ENCODE measurements around the gene PDLIM1. TPM values are rescaled to one million over a fixed set of nuclear protein-coding genes. Genes with fewer than 3 reads are reported as not detected.

The PDLIM1 gene
- total and polyA plus RNA-seq, 2 of the 8 experiments (the other 6 are each of a cell fraction or from before 2014, with no cell fraction given) = 169 to 245 TPM

DNA sequence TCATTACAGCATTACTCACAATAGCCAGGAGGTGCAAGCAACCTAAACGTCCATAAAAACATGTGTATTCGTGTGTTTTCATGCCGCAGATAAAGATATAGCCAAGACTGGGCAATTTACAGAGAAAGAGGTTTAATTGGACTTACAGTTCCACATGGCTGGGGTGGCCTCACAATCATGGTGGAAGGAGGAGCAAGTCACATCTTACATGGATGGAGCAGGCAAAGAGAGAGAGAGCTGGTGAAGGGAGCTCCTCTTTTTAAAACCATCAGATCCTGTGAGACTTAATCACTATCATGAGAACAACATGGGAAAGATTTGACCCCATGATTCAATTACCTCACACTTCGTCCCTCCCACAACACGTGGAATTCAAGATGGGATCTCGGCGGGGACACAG lies 33.0 kb downstream of the PDLIM1 start:
- FAIRE-seq (no peak), DNase-seq (ENCODE audit: low read depth in 1 of 2, low spot score in 2 of 2) (peak in 1 of 2 experiments; percentile 16)
- H3K79me1 ChIP-seq (ENCODE audit: low read depth, low read length) = no peaks in the 10 kb centered on the region
- H3K23ac ChIP-seq (ENCODE audit: insufficient read length) = no peak overlapping the region
- no peak overlapping the region for H2AK5ac ChIP-seq (ENCODE audit: low read depth, low read length)
- H3K4me1 ChIP-seq (replicated peaks in 1 of 4; ENCODE audit: control insufficient read depth in 3 of 4, insufficient read depth in 4 of 4, low read length in 3 of 4) = peaks cover 0 to 7% (median 2%) of the 10 kb centered on the region in 4 experiments; a peak in 4 of 7 replicates
- no peak overlapping the region for H2BK15ac ChIP-seq (ENCODE audit: low read length)
- H3K9me3 ChIP-seq (ENCODE audit: insufficient read depth in 2 of 2, low read depth in 1 of 2, low read length in 1 of 2) = 0 out of 4 replicates have a peak, but pooled peaks cover 0 to 3% of the 10 kb centered on the region in 2 experiments
- H3K36me3 ChIP-seq (ENCODE audit: control insufficient read depth in 2 of 4, insufficient read depth in 4 of 4, low read length in 3 of 4) = peaks cover 11 to 61% (median 36%) of the 10 kb centered on the region in 4 experiments
- no peak overlapping the region for H2BK5ac ChIP-seq (ENCODE audit: low read depth, low read length)
- H4K5ac ChIP-seq (ENCODE audit: insufficient read length, low read depth, low read length) = no peak overlapping the region
- no peak overlapping the region for H4K8ac ChIP-seq (ENCODE audit: extremely low read depth, insufficient read depth, low read length)
- H3K4me2 ChIP-seq (ENCODE audit: insufficient read depth in 1 of 2, low read depth in 2 of 2, low read length in 2 of 2) = no peak overlapping the region
- no peaks in the 10 kb centered on the region for H3K27me3 ChIP-seq (replicated peaks in 1 of 4; ENCODE audit: control insufficient read depth in 3 of 4, extremely low read depth in 1 of 4, insufficient read depth in 3 of 4, low read length in 3 of 4)
- H3K4ac ChIP-seq (replicated peaks; ENCODE audit: insufficient read length, low read depth, low read length) = no peak overlapping the region
- peaks cover 3% of the 10 kb centered on the region; the same call in 1 of the 2 replicates for H3K23me2 ChIP-seq (ENCODE audit: low read depth, low read length)
- no peak overlapping the region for H3K14ac ChIP-seq (ENCODE audit: insufficient read length)
- no peak overlapping the region for H2AFZ ChIP-seq (ENCODE audit: low read length)
- POLR2A ChIA-PET (ENCODE audit: partially characterized antibody) = no interaction called here
- H4K20me1 ChIP-seq (replicated peaks in 1 of 2; ENCODE audit: control insufficient read depth in 1 of 2, insufficient read depth in 2 of 2, low read length in 2 of 2) = no peaks in the 10 kb centered on the region
- H3K18ac ChIP-seq (ENCODE audit: extremely low read depth, low read length) = no peak overlapping the region
- H2BK12ac ChIP-seq (ENCODE audit: low read depth, low read length) = no peak overlapping the region
- no peak overlapping the region for H4K91ac ChIP-seq (replicated peaks; ENCODE audit: insufficient read length, low read length)
- H2BK20ac ChIP-seq (ENCODE audit: low read length) = no peak overlapping the region
- CTCF ChIA-PET (ENCODE audit: partially characterized antibody) = interaction anchor here (0.6 to 1.1 kb wide), 2 partner anchors 7 to 12 kb away, joined by 3 to 6 read pairs; no protein-coding TSS in a partner anchor
- WGBS, 2 experiments (ENCODE audit: extremely low coverage in 1 of 2, insufficient coverage in 1 of 2, insufficient read length in 1 of 2, insufficient replicate concordance in 2 of 2, low coverage in 1 of 2, low lambda C conversion rate in 2 of 2, missing lambda C conversion rate in 1 of 2) = 93% methylated on average over 7 of the region's 7 CpGs; no CpG with 5 or more reads in 1 of the 2 experiments
- H3K79me2 ChIP-seq (ENCODE audit: control insufficient read depth in 1 of 2, insufficient read depth in 2 of 2, low read length in 2 of 2) = peaks cover 0 to 33% of the 10 kb centered on the region in 2 experiments; a peak in 2 of 4 replicates
- no peak overlapping the region for H3K27ac ChIP-seq (ENCODE audit: low read depth, low read length)
- H3K4me3 ChIP-seq (ENCODE audit: extremely low read depth in 1 of 4, insufficient read depth in 2 of 4, low read depth in 3 of 4, low read length in 4 of 4) = no peak overlapping the region
- H3K56ac ChIP-seq (replicated peaks; ENCODE audit: insufficient read length, low read depth, low read length) = no peak overlapping the region
- no peak overlapping the region for H2BK120ac ChIP-seq (replicated peaks; ENCODE audit: low read depth, low read length)
- H3K9ac ChIP-seq (replicated peaks in 1 of 4; ENCODE audit: extremely low read depth in 1 of 4, low read depth in 3 of 4, low read length in 3 of 4) = no peak overlapping the region
- TF ChIP-seq HDAC6 (IDR thresholded peaks at IDR 0.05; ENCODE audit: low read depth, low read length) = no peak
- TF ChIP-seq BACH1 (IDR thresholded peaks at IDR 0.05; ENCODE audit: low read length) = no peak
- no peak for TF ChIP-seq SIRT6 (IDR thresholded peaks at IDR 0.05; ENCODE audit: low read length)
- TF ChIP-seq SAP30 (IDR thresholded peaks at IDR 0.05; ENCODE audit: insufficient read depth, insufficient replicate concordance, low read length) = no peak
- no peak for TF ChIP-seq JUN (IDR thresholded peaks at IDR 0.05; ENCODE audit: low read depth, low read length)
- TF ChIP-seq, protein P1, sequence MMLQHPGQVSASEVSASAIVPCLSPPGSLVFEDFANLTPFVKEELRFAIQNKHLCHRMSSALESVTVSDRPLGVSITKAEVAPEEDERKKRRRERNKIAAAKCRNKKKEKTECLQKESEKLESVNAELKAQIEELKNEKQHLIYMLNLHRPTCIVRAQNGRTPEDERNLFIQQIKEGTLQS (IDR thresholded peaks at IDR 0.05; ENCODE audit: insufficient read depth, low read depth, low read length) = no peak
- TF ChIP-seq RNF2 (IDR thresholded peaks at IDR 0.05; ENCODE audit: borderline replicate concordance, low read depth, low read length, missing control alignments, poor library complexity, severe bottlenecking) = no peak
- no peak for TF ChIP-seq CEBPB (IDR thresholded peaks at IDR 0.05; ENCODE audit: low read depth, low read length)
- TF ChIP-seq TBP (IDR thresholded peaks at IDR 0.05; ENCODE audit: low read depth, low read length) = no peak
- no peak for TF ChIP-seq GABPA (IDR thresholded peaks at IDR 0.05; ENCODE audit: borderline replicate concordance, insufficient read depth, low read length)
- TF ChIP-seq, protein P2, sequence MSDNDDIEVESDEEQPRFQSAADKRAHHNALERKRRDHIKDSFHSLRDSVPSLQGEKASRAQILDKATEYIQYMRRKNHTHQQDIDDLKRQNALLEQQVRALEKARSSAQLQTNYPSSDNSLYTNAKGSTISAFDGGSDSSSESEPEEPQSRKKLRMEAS (IDR thresholded peaks at IDR 0.05) = no peak
- no peak for TF ChIP-seq POU5F1 (IDR thresholded peaks at IDR 0.05; ENCODE audit: low read depth, low read length)
- no peak for TF ChIP-seq CBX8 (IDR thresholded peaks at IDR 0.05; ENCODE audit: borderline replicate concordance, low read depth, low read length)

All from H1 (cell line).